NCI-H1694 treated with DMSO at 0.1 percent for 48 hours (cell line): ENCODE results near the gene SLC8A3.
A peak's percentile ranks its signal among the peaks of the same experiment; 100 is the strongest.

ENCODE experiments used
- DNase-seq: peaks from one replicate; lab custom pipeline; 2025; lab: John Stamatoyannopoulos, UW

The SLC8A3 gene

DNA sequence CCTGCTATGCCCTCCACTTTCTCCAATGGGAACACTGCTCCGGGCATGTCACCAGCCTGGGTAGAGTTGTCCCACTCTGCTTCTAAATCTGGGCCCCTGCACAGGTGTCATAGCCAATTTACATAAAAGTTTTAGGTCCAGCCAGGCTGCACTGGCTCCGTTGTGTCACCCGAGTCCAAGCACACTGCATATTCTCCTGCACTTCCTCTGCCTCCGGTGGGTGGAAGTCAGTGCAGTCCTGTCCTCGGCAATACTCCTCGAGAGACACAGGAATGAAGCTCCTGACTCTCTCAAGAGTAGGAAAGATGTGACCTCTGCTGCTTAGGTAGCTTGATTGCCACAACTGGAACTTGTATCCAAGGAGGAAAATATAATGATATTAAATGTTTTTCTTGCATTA lies 15.2 kb downstream of the SLC8A3 start:
- no peak for DNase-seq

GRCh38 chr14:70171726-70172125 lies 17.0 kb downstream of the SLC8A3 start:
- no peak for DNase-seq

GRCh38 chr14:70170976-70171375 lies 17.8 kb downstream of the SLC8A3 start:
- peak; percentile 98 for DNase-seq

- peak; percentile 99 for DNase-seq
Observed at GRCh38 chr14:70168406-70168805, 20.3 kb downstream of the SLC8A3 start.

GRCh38 chr14:70166530-70167203 lies 22.1 kb downstream of the SLC8A3 start:
- no peak for DNase-seq

DNA sequence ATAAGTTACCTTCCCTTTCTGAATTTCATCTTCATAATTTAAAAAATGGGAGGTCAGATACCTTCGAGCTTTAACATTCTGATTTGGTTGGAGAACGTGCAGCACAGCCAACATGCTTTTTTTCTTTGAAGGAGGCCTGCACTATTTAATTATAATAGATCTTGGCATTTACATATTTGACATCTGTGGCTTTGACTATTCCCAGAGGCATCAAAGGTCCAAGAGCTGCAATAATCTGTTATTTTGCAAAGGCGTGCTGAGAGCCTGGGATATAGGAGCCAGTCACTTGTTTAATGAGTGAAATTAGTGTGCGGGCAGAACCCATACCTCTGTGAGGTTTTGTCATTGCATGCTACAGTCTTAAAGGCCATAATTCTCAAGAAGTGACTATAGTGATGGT lies 26.4 kb downstream of the SLC8A3 start:
- DNase-seq = no peak

- no peak for DNase-seq
Observed at GRCh38 chr14:70156592-70156991, 32.2 kb downstream of the SLC8A3 start.

DNA sequence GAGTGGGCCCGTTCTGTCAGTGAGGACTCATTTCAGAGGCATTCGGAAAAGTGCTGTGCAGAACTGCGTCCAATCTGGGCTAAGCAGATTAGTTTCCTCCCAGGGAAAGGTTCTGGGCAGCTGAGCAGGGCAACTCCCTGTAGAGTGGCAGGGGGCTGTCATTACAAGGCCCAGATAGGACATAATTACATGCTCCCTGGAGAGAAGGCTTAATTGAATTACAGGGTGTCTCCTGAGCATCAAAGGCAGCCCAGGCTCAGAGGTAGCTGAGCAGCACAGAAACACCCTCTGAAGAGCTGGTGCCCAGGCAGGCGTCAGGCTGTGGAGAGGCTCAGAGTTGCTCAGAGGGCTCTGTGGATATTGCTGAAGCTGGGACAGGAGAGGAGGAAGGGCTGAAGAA lies 36.0 kb downstream of the SLC8A3 start:
- DNase-seq = no peak

DNA sequence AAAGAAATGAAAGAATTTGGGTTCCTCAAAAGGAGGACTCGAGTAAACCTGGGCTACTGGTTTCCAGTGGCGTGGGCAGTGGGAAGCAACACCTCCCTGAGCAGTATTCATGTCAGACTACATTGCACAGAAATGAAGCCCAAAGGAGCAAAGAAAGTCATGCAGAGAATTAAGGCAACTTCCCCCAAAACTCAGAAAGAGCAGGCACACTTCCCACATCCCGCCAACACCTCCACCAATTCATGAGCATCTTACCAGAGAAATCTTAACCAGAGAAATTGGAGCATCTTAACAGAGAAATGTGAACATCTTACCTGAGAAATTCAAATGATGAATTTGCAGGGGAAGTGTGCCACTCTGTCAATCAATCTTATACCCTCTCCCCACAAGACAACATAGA lies 36.7 kb downstream of the SLC8A3 start:
- DNase-seq = no peak

DNA sequence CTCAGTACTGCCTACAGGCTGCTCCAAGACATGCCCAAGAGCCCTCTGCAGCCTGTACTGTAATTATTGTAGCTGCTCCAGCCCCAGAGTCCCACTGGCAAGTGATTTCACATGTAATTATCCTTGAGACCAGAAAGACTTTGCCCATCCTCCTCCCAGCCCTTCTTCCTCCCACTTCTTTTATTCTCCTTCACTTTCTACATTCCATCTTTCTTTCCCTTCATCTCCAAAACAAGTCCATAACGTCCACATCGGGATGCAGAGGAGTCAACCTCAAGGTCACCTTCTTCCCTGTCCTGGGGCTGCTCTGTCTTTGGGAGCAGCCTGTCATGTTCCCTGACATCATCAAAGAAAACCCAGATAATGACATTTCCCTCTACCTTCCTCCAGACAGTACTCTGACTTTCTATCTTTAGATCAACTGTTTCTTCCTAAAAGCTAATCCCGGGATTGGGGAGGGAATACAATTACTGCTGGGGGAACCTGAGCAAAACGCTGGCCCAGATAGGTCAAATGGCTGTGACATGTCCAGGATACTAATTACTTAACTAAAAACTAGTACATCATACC lies 39.1 kb downstream of the SLC8A3 start:
- no peak for DNase-seq

DNA sequence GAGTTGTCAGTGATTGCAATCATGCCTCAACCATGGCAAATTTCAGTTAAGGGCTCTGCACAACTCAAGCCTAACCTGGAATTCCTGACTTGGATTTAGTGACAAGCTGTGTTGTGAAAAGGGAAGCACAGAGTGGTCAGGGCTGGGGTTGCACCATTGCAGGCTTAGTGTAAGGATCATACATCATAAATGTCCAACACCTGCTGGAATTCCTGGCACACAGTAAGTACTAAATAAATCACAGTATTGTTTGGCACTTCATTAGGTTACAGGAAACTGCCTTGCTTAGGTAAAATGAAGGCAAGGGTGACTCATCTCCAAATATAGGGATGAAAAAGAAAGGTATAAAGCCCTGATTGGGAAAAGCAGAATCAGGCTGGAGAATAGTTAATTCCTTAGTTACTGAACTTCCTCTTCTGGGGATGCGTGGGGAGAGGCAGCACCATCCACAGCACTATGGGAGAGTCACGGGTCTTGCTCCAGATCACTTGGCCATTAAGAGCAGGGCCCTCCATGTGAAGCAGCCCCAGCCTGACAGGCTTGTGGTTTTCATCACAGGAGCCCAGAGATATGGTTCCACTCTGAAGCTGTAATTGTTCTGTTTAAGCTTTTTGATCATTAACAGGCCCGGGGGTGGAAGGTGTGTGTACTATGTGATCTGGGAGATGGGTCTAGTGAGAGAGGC lies 39.7 kb downstream of the SLC8A3 start:
- DNase-seq = no peak

- no peak for DNase-seq
Observed at GRCh38 chr14:70148351-70148750, 40.4 kb downstream of the SLC8A3 start.

DNA sequence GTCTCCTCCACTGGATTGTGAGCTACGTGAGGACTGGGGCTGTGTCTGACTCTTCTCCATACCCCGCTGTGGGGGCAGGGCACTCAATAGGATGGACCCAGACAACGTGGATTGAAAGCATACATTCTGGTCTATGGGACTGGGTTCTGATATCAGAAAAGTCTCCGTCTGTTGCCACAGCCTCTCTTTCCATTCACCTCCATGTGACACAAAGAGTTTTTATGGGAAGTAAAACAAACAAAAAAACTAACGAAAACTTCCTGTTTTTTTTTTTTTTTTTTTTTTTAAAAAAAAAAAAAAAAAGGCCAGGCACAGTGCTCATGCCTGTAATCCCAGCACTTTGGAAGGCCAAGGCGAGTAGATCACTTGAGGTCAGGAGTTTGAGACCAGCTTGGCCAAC lies 44.7 kb downstream of the SLC8A3 start:
- no peak for DNase-seq

GRCh38 chr14:70143306-70143705 lies 45.4 kb downstream of the SLC8A3 start:
- no peak for DNase-seq

- DNase-seq = no peak
Observed at GRCh38 chr14:70140614-70141013, 48.1 kb downstream of the SLC8A3 start.

- no peak for DNase-seq
Observed at GRCh38 chr14:70139384-70139783, 49.4 kb downstream of the SLC8A3 start.

GRCh38 chr14:70137788-70138187 lies 51.0 kb downstream of the SLC8A3 start:
- no peak for DNase-seq

GRCh38 chr14:70133461-70133860 lies 55.3 kb downstream of the SLC8A3 start:
- DNase-seq = no peak

DNA sequence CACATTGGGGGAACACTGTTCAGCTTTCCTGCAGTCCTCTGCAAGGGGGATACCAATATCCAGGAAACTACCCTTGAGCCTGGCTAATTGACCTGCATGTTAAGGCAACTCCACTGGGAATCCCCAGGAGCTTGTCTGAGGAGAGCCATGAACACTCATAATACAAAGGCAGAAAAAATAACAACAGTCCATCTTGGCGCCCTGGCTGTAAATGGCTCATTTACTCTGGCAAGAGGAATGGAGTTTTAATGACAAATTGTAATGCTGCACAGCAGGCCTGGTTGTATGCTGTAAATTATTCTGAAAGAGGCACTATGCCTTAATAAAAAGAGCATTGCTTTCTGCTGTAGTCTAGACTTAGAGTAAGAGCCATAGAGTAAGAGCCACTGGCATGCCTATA lies 58.3 kb downstream of the SLC8A3 start:
- DNase-seq = no peak

DNA sequence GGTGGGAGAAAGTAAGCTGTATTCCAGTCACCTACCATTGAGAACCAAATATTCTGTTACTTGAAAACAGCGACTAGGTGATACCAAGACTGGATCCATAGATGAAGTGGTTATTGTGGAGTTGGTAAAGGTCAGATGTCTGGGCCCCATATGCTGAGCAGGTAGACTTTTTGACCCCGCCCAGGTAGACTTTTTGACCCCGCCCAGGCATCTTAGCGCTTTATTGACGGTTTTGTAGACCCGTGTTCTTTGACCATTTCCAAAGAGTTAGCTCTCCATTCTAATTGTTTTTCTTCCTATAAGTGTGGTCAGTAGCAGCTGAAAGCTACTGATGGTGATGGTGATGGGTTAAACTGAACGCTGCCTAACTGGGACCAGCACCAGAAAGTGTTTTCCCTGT lies 61.6 kb downstream of the SLC8A3 start:
- DNase-seq = no peak

DNA sequence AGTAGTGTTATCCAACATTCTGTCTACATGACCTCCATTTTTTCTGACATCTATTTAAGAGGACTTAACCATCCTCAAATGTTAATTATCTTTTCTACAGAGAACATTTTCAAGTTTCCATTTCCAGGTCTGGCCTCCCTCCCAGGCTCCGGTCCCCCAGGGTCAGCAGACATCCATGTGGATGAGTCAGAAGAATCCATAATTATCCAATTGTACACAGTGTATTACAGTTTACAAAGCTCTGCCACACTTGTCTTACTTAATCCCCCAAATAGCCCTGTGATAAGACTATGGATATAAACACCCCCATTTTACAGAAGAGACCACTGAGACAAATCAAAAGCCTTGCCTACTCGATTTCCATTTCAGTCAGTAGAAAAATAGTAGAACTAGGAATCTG lies 65.0 kb downstream of the SLC8A3 start:
- no peak for DNase-seq

DNA sequence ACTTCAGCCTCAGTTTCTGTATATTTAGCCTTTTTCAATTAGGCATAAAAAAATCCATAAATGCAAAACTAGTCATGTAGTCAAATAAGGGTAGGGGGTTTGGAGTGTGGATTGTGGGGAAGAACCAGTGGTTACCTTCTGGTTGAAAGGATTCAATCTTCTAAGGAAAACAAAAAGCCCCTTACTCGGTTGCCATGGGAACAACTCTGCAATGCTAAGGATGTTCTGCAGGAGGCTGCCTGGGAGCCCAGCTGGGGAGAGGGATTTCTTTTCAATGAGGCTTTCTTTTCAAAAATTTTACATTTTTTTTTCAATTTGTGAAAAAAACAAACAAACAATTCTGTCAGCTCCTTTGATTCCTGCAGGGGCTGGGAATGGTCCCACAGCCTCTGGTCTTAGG lies 67.2 kb downstream of the SLC8A3 start:
- no peak for DNase-seq

DNA sequence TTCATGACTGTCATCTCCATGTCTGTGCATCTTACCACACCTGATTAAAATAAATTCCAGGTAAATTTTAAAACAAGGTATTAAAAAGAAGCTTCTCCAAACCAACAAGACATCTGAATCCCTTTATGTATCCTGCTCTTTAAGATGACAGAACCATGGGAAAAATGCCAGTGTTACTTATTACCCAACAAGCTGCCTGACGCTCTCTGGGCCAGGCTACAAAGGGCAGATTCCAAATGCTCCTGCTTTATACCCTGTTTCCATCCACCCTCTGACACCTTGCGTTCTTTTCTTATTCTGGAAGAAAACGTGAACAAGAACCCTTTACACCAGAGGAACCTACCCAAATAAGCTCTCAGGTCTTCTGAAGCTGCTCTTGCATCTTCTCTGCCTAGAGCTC lies 70.7 kb downstream of the SLC8A3 start:
- no peak for DNase-seq

GRCh38 chr14:70116278-70116677 lies 72.5 kb downstream of the SLC8A3 start:
- no peak for DNase-seq
